ENCODE measurements around the gene YRDC.
"Not testable (repeated sequence)": the region's sequence is repeated elsewhere in the genome, so short reads cannot be mapped to it uniquely, and the experiment has no call there.

The YRDC gene

DNA sequence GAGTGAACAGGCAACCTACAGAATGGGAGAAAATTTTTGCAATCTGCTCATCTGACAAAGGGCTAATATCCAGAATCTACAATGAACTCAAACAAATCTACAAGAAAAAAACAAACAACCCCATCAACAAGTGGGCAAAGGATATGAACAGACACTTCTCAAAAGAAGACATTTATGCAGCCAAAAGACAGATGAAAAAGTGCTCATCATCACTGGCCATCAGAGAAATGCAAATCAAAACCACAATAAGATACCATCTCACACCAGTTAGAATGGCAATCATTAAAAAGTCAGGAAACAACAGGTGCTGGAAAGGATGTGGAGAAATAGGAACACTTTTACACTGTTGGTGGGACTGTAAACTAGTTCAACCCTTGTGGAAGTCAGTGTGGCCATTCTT lies 36.6 kb downstream of the YRDC start:
- DNase-seq (ENCODE audit: low spot score) = not testable (repeated sequence)

DNA sequence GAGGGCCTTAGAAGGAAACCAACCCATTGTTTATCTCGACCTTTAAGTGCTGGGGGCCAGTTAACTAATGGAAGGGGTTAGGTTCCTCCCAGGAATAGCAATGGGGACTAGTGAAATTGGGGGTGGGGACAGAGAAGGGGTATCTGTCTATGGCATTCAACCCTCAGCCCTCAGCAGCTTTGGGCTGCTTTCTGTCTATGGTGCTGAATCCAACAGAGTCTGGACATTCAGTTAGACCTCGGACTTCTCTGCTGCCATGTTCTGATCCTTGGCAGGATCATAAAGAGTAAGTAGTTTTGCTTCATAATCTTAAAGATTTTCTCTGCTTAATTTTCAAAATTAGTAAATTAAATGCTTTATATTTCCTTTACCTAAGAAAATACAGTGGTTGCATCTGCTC lies 40.5 kb downstream of the YRDC start:
- no peak for DNase-seq (ENCODE audit: low spot score)

GRCh38 chr1:37765916-37766664 lies 41.9 kb downstream of the YRDC start:
- DNase-seq (ENCODE audit: low spot score) = no peak

- DNase-seq (ENCODE audit: low spot score) = no peak
Measured at GRCh38 chr1:37764888-37765441, 43.0 kb downstream of the YRDC start, which contains the start of gene EPHA10. TSS of gene EPHA10 (minus strand) at chr1:37765120. CDS start at chr1:37765066, 54 bp downstream.

DNA sequence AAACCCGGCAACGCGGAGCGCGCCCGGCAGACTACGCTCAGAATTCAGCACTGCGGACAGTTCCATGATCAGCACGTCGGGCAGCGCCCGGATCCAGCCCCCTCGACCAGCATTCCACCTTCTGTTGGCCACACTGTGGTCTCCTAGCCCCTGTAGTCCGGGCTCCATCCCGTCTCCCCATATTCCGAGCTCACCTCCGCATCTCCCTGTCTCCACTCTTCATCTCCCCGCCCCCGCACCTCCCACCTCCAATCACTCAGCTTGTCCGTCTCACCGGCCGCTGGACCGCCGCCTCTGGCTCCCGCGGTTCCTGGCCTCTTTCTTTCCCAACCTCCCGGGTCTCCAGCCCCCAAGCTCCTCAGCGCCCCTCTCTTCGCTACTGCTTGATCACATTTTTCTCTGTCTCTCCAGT lies 43.6 kb downstream of the YRDC start:
- DNase-seq (ENCODE audit: low spot score) = peak; percentile 71

GRCh38 chr1:37763791-37764413 lies 44.1 kb downstream of the YRDC start:
- no peak for DNase-seq (ENCODE audit: low spot score)

- no peak for DNase-seq (ENCODE audit: low spot score)
Measured at GRCh38 chr1:37762516-37762915, 45.5 kb downstream of the YRDC start.

DNA sequence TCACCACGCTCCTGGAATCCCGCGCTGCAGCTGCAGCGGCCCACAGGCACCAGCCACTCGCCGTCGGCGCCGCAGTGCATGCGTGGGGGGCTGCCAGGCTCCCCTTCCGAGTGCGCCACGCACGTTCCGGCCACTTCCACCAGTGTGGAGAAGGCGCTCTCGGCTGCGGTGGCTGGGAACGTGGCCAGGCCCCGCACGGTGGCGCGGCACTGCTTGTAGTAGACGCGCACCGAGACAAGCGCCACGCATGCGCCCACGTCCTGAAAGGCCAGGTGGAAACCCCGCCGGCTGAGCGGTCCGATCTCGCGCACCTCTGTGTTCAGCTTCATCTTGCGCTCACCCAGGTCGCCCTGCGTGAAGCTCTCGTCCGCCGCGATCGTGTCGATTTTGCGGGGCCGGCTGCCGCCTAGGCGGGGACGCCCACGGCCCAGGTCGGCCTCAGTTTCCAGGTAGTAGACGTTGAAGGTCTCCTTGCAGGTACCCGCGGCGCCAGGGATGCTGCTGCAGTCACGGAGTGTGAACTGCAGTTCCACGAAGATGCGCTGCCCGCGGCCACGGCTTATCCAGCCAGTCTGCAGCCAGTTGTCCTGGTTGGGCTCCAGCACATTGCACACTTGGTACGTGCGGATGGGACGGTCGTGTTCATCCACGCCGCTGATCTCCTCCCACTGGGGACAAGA lies 46.5 kb downstream of the YRDC start:
- DNase-seq (ENCODE audit: low spot score) = no peak

GRCh38 chr1:37759451-37759850 lies 48.6 kb downstream of the YRDC start:
- no peak for DNase-seq (ENCODE audit: low spot score)

DNA sequence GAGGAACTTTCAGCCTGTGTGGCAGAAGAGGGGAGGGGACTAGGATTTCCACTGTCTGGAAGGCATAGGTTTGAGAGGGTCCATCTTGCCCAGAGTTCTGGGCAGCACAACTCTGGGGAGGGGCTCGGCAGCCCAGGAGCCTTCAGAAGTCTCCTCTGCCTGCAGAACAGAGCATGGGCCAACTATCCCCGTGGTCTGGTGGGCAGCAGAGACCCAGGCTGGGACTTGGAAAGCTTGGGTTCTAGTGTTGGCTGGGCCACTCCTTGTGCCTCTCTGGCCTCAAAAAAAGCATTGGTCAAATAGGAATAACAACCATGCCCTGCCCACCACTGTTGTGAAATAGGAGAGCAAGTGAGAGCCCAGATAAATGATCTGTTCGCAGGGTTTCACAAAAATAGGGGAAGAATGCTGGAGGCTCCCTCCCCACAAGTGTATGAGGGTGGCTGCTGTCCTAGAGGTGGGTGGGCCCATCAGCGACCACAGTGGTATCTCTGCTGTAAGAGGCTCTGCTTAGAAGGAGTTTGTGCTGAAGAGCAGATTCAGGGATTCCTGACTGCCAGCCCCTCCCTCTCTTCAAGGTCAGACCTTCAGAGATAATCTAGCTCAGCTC lies 52.0 kb downstream of the YRDC start:
- no peak for DNase-seq (ENCODE audit: low spot score)

- DNase-seq (ENCODE audit: low spot score) = no peak
Measured at GRCh38 chr1:37755290-37755689, 52.7 kb downstream of the YRDC start.

DNA sequence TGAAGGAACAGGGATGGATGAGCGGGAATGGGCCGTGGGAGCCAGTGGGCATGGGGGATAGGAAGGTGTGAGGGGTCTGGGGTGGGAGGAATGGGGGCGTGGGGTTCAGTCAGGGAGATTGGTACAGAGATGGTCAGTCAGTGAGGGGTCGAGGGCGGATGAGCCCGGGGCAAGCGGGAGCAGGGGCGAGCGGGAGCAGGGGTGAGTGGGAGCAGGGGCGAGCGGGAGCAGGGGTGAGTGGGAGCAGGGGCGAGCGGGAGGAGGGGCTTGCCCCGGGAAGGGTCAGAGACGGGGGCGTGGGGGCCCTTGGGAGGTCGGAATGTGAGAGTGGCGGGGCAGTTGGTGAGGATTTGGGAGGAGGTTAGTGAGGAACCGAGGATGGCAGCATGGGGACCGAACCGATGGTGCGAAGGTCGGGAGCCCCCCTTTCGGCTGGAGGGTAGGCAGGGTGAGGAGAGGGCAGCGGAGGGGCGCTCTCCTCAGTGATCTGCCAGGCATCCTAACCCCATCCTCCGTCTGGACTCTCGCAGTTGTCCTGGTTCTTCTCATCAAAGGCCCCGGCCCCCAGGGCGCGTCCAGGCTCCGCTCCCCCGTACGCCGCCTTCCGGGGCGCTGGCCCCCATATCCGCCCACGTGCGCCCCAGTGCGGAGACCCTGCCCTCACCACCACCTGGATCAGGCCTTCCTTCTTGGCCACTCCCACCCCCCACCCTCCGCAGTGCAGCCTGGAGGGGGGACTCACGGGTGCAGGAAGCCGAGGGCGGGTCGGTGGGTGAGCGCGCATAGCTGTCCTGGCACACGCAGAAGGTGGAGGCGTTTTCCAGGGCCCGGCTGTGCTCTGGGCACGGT lies 54.3 kb downstream of the YRDC start:
- DNase-seq (ENCODE audit: low spot score) = no peak
